ENCODE measurements around the gene APBB1IP.
"Not testable (repeated sequence)": the region's sequence is repeated elsewhere in the genome, so short reads cannot be mapped to it uniquely, and the experiment has no call there.

APBB1IP gene

GRCh38 chr10:26445411-26446031 lies 7.4 kb downstream of the APBB1IP start:
- DNase-seq = no peak

DNA sequence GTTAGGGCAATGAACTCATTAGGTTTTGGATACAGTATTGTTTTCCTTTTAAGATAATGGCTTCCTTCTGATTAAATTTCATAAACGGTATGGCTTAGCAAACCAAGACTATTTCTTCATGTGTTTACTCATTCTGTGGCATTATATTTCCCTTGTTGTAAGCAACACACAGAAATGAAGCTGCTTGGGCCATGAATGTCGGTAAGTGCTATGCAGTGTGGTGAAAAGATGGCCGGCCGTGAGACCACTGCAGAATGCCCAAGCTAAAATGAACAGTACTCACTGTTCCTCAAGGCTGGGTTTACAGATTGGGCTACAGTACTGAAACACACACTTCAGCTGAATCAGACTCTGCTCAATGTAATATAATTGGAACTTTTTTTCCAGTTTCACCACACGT lies 8.1 kb downstream of the APBB1IP start:
- DNase-seq = no peak

DNA sequence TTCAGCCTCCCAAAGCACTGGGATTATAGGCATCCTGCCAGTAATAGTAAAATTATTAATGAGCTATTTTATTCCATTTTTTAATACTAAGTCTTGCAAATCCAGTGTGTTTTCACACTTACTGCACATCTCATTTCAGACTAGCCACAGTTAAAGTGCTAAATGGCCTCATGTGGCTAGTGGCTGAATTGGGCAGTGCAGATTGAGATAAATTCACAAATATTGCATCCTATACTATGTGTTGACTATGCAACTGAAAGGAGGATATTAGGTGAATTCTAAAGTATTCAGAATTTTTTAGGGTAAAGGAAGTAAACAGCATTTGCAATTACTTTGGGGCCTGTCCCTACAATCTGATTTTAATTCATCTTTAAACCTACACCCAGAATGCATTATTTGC lies 10.2 kb downstream of the APBB1IP start:
- no peak for DNase-seq

GRCh38 chr10:26448706-26449435 lies 10.7 kb downstream of the APBB1IP start:
- DNase-seq = peak in 1 of 2 experiments; percentile 66

DNA sequence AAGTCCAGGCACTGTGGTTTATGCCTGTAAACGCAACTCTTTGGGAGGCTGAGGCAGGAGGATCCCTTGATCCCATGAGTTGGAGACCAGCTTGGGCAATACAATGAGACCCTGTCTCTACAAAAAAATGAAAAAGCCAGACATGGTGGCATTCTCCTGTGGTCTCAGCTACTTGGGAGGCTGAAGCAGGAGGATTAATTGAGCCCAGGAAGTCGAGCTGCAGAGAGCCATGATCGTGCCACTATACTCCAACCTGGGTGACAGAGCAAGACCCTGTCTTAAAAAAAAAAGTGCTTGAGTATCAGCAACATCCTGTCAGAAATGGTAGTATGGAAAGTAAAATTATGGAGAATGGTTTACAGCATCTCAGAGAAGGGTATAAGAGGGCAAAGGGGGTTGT lies 11.6 kb downstream of the APBB1IP start:
- no peak for DNase-seq

DNA sequence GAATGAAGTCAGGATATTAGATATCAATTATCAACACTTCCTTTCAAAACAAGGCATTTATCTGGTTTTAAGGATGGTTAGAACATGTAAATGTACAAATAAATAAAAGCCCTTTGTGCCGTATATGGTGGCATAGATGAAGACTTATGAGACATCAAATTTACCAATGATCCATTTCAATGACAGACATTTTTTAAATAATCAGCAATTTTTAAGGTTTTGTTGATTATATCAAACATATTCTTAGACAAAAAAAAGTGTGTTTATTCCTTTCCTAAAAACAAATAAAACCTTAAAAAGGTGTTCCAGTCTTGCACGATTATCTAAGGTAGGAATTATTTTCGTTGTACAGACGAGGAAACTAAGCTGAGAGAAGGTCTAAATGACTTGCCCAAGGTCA lies 13.8 kb downstream of the APBB1IP start:
- no peak for DNase-seq

DNA sequence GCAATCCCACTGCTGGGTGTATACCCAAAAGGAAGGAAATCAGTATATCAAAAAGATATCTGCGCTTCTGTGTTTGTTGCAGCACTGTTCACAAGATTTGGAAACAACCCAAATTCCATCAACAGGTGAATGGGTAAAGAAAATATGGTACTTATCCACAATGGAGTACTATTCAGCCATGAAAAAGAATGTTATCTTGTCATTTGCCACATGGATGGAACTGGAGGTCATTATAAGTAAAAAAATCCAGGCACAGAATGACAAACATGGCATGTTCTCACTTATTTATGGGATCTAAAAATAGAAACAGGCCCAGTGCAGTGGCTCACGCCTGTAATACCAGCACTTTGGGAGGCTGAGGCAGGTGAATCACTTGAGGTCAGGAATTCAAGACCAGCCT lies 15.7 kb downstream of the APBB1IP start:
- no peak for DNase-seq

- no peak for DNase-seq
Measured at GRCh38 chr10:26454891-26455290, 16.8 kb downstream of the APBB1IP start.

DNA sequence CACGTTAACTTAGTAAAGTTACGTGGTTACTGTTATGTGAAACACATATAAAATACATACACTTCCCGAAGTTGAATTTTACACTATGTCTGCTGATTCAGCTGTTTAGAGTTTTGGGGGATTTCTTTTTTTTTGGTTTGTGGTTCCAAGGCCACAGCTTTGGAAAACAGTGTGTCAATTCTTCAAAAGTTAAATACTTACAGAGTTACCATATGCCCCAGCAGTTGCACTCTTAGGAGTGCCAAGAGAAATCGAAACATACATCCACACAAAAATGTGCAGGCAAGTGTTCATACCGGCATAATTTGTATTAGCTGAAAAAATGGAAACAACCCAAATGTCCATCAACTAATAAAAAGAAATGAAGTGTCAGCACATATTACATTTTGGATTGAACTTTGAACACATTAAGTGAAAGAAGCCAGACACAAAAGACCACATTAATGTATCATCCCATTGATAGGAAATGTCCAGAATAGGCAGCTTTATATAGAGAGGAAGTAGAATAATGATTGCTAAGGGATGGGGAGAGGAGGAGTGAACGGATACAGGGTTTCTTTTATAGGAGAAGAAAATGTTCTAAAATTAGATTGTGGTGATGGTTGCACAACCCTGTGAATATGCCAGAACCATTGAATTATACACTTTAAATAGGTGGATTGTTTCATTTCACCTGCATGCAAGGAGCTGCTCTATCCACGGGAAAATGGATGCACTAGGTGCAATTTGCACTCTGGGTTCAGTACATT lies 17.6 kb downstream of the APBB1IP start:
- DNase-seq = no peak

DNA sequence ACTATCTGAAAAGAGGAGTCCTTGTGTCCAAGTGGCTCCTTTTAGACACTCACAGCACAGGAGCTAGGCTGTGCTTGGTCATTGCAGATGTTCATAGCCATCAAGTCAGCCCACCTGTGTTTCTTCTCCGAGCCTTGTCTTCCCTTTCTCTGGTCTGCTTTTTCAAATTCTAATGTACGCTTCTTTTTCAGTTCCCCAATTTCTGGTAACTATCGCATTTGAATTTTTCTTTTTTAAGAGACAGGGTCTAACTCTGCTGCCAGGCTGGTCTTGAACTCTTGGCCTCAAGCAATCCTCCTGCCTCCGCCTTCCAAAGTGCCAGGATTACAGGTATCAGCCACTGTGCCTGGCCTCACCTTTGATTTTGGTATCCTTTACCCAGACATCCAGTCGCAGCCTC lies 18.9 kb downstream of the APBB1IP start:
- DNase-seq = no peak

DNA sequence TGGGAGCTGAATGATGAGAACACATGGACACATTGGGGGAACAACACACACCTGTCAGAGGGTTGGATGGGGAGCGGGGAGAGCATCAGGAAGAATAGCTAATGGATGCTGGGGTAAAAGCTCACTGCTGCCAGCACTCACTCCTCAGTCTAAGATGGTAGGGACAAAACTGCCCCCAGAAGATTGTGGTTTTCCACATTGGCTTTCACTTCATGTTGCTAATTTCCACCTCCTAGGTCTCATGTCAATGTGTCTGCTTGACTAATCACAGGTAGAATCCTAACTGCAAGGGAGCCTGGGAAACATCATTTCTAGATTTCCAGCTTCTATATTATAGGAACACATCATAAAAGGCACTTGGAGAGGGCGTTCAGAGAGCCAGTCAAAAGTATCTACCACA lies 22.6 kb downstream of the APBB1IP start:
- no peak for DNase-seq

DNA sequence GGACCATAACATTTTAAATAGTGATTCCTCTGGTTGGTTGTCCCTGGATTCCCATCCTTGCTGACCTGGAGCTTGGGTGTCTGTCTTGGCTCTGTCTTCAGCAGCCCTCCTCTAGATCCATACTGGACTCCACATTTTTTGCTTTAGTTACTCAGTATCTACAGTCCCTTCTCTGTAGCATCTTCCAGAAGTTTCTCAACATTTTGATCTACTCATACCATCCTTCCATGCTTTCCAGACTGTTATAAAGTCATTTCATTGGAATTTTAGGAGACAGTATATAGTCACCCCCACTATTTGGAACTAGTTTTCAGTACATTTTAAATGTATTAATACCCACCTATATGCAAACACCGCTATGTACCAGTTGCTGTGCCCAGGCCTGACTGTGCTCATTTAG lies 25.8 kb downstream of the APBB1IP start:
- DNase-seq = no peak

DNA sequence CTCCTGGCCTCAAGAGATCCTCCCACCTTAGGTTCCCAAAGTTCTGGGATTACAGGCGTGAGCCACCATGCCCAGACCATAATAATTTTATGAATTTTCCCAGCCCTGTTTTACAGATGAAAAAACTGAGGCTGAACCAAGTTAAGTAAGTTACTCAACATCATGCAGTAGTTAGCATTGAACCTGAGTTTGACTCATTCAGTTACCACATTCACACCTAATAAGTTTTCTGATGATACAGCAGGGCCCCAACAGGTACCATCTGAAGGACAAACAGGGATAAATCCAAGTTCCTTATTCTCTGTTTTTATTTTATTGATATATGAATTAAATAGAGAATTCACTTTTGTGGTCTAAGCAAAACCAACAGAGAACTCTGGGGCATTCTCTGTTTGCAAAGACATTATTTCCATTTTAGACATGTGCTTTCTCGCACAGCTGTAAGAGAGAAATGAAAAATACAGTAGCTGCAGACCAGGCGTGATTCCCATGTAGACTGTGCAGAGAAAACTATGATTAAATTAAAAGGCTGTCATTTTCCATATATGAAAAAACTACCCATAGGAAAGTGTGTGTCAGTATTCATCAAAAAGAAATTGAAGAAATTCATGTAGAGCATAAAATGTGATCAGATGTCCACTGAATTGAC lies 26.6 kb downstream of the APBB1IP start:
- no peak for DNase-seq

DNA sequence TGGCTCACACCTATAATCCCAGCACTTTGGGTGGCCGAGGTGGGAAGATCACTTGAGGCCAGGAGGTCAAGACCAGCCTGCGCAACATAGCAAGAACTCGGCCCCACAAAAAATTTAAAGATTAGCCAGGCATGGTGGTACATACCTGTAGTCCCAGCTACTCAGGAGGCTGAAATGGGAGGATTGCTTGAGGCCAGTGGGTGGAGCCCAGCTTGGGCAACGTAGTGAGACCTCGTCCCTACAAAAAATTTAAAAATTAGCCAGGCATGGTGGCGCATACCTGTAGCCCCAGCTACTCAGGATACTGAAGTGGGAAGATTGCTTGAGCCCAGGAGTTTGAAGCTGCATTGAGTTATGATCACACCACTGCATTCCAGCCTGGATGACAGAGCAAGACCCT lies 28.4 kb downstream of the APBB1IP start:
- DNase-seq = not testable (repeated sequence)

DNA sequence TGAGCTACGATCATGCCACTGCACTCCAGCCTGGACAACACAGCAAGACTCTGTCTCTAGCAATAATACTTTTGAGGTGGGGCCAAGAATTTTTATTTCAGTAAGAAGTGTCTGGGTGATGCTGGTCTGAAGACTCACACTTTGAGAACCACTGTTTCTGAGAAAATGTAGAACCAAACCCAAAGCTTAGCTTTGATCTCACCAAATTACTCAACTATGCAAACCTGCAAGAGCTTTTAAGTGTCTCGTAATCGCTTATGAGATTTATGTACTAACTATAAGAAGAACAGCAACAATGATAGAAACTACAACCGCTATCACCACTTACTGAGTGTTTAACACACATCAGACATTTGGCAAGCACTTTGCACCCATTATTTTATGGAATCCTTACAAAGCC lies 29.5 kb downstream of the APBB1IP start:
- no peak for DNase-seq

- no peak for DNase-seq
Measured at GRCh38 chr10:26468291-26468690, 30.1 kb downstream of the APBB1IP start.

DNA sequence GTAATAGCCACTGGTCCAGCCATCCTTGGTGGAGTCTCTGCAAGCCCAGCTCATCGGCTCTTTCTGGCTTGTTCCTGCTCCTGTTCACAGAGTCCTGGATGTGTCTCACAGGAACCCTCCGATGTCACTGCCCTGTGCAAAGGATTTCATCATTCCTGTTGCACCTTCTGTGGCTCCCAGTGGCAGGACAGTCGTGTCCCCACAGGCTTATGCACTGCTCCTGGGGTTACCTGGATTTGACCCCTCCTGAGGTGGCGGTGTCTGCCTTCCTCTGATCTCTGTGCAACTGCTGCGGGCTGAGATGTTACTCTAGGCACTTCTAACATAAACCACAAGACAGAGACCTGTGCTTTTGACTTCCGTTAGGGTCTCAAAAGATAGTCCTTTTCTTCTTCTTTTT lies 30.6 kb downstream of the APBB1IP start:
- peak in 1 of 2 experiments; percentile 48 for DNase-seq

- DNase-seq = no peak
Measured at GRCh38 chr10:26472492-26472778, 34.3 kb downstream of the APBB1IP start.

DNA sequence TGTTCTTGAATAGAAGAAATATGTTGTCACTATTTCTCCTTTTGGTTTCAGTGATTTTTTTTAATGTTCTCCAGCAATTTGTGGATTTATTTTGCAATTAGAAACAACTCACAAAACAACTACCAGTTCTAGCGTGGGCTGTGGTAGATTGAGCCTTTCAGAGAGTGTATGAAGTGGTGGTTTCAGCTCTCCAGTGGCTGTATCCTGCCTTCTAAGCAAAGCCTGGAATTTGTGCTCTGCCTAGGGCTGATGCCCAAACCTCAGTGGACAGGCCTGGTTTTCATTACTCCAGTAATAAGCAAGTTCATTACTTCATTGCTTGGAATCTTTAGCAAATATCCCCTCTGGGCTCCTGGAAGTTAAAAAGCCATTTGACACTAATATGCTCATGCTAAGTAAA lies 35.9 kb downstream of the APBB1IP start:
- no peak for DNase-seq

GRCh38 chr10:26474845-26475244 lies 36.7 kb downstream of the APBB1IP start:
- not testable (repeated sequence) for DNase-seq

DNA sequence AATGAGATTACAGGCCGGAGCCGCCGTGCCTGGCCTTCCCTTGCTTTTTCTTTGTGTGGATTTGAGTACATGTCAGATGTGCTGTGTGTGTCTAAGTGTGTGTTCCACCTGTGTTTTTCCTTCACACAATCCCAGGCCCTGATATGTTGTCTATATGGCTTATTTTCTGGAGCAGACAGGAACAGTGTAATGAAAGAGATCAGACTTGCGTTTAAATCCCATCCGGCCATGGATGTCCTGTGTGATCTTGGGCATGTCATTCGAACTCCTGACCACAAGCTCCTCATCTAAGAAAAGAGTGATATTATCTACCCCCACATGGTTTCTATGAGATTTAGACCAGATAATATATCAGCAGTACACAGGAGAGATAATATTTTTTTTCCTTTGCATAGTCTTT lies 37.2 kb downstream of the APBB1IP start:
- DNase-seq = no peak

DNA sequence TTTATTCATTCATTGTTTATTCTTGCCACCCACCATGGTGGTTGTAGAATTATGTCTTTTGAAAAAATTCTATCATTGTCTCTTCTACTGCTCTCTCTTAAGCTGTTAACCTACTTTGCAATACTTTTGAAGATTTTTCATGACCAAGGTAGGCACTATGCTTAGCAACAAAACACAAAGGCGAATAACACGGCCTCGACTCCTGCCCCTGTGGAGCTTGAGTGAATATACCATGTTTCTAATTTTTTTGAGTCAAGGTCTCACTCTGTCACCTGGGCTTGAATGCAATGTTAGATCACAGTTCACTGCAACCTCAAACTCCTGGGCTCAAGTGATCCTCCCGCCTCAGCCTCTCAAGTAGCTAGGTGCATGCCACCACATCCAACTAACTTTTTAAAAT lies 39.4 kb downstream of the APBB1IP start:
- DNase-seq = no peak

DNA sequence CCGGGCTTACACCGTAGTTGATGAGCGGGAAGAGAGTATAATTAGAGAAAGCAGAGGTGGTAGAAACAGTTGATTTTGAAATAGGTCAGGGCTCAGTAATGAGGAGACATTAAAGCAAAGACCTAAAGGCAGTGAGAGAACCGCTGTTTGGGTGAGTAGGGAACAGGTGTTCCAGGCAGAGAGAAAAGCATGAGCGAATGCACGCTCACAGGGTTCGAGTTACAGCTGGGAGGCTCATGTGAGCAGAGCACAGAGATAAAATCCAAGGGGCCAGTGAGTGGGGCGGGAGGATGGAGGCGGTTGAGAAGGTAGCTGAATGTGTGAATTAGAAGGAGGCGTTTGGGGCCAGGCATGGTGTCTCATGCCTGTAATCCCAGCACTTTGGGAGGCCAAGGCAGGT lies 39.9 kb downstream of the APBB1IP start:
- peak in 1 of 2 experiments; percentile 41 for DNase-seq
